ENCODE measurements around the gene CCDC71L.
"Not testable (repeated sequence)": the region's sequence is repeated elsewhere in the genome, so short reads cannot be mapped to it uniquely, and the experiment has no call there.

- not testable (repeated sequence) for TF ChIP-seq ZFP30 (CRISPR knock-in tag; IDR thresholded peaks at IDR 0.05); CSRNP3 (CRISPR knock-in tag; IDR thresholded peaks at IDR 0.05); BACH2 (CRISPR knock-in tag; IDR thresholded peaks at IDR 0.05; ENCODE audit: borderline replicate concordance); ZFP3 (CRISPR knock-in tag; IDR thresholded peaks at IDR 0.05); POU6F1 (CRISPR knock-in tag; IDR thresholded peaks at IDR 0.05; ENCODE audit: borderline replicate concordance, low read depth); CREB5 (CRISPR knock-in tag; IDR thresholded peaks at IDR 0.05; ENCODE audit: low read depth); PATZ1 (CRISPR knock-in tag; IDR thresholded peaks at IDR 0.05; ENCODE audit: borderline replicate concordance); ARNTL (CRISPR knock-in tag; IDR thresholded peaks at IDR 0.05; ENCODE audit: borderline replicate concordance, low read depth)
Measured at GRCh38 chr7:106673688-106674087, 12.7 kb upstream of the CCDC71L start.
